ENCODE results near the gene SLC22A12. TPM values are rescaled to one million over a fixed set of nuclear protein-coding genes. Genes with fewer than 3 reads are reported as not detected.

Gene SLC22A12
- not detected in 2 replicates for polyA plus RNA-seq

DNA sequence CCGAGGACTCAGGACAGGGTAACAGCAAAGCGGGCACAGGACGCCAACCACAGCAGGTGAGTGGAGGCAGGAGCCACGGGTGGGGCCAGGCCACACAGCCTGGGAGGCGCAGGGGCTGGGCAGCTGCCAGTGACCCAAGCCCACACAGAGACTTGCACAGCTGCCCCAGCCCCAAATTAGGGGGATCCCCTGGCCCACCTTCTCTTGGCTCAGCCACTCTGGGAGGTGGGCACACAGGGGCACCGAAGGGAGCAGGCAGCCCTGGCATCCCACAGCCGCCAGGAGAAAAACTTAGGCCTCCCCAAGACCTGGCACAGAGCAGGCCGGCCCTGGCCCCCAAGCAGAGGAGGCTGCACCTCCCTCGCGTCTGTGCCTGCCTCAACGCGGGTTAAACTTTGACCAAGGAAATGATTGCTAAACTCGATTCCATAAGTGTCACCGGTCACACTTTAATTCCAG lies at the start of gene SLC22A12:
Gene SLC22A12 (plus strand): TSS at position 458 of the 459 bp plus-strand sequence. CDS start 337 bp downstream, outside the sequence.

Other genes starting within 250 kb of the SLC22A12 start
- gene RPS6KA4, start 232.1 kb upstream of the SLC22A12 start, polyA plus RNA-seq, result 0.46 and 0.67 TPM in 2 replicates
- not detected in 2 replicates for gene SLC22A11, start 35.3 kb upstream of the SLC22A12 start, polyA plus RNA-seq
- gene NRXN2, start 132.0 kb downstream of the SLC22A12 start, polyA plus RNA-seq, result 1.7 and 3.1 TPM in 2 replicates
- gene RASGRP2, start 152.9 kb downstream of the SLC22A12 start, polyA plus RNA-seq, result 0.36 TPM in 1 of 2 replicates, not detected in the other
- gene PYGM, start 168.8 kb downstream of the SLC22A12 start, polyA plus RNA-seq, result 0.69 and 1.4 TPM in 2 replicates
- gene SF1, start 187.3 kb downstream of the SLC22A12 start, polyA plus RNA-seq, result 20.3 and 21.6 TPM in 2 replicates
- 2.9 and 4.1 TPM in 2 replicates for gene MAP4K2, start 212.0 kb downstream of the SLC22A12 start, polyA plus RNA-seq
- 4.9 and 7.0 TPM in 2 replicates for gene MEN1, start 219.3 kb downstream of the SLC22A12 start, polyA plus RNA-seq

Measured in Purkinje cell (primary cell).